ENCODE data around the gene ADRB2.

DNA sequence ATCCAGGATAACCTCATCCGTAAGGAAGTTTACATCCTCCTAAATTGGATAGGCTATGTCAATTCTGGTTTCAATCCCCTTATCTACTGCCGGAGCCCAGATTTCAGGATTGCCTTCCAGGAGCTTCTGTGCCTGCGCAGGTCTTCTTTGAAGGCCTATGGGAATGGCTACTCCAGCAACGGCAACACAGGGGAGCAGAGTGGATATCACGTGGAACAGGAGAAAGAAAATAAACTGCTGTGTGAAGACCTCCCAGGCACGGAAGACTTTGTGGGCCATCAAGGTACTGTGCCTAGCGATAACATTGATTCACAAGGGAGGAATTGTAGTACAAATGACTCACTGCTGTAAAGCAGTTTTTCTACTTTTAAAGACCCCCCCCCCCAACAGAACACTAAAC lies 1.3 kb downstream of the ADRB2 start:
- TF ChIP-seq CTCF (IDR thresholded peaks at IDR 0.05; ENCODE audit: insufficient read depth, low read depth, low read length) = no peak
- TF ChIP-seq EZH2 (IDR thresholded peaks at IDR 0.05; ENCODE audit: insufficient read depth, low read length) = no peak

Measured in astrocyte (in vitro differentiated cells and primary cell).